GM21528 (cell line): Measurements from ENCODE around the gene TPTE.
"Not testable (repeated sequence)": the region's sequence is repeated elsewhere in the genome, so short reads cannot be mapped to it uniquely, and the experiment has no call there.

Experiments
- ATAC-seq: cut with Tn5 transposase; IDR thresholded peaks from one replicate; pipeline ENCODE4 v1.9.1; 2021; ENCODE audit warnings: mild to moderate bottlenecking, moderate library complexity; ENCODE audit not compliant: unreplicated experiment, low FRiP score

TPTE gene

DNA sequence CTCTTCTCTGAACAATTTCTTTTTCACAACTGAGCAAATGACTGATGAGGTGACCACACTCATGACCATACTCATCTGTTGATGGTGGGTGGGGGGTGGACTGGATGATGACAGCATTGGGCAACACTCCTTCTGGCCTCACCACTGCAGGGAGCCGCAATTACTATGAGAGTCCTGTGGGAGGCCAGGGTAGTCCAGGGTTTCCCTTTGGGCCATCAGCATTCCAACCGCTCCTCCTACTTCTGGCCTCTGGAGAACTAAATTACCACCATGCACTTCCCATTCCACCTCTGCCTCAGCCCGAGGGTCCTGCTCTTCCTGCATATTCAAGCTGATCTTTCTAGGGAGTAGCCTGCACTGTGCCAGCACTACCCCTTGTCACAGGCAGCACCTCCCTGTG, 94.7 kb downstream of the TPTE start:
- not testable (repeated sequence) for ATAC-seq

DNA sequence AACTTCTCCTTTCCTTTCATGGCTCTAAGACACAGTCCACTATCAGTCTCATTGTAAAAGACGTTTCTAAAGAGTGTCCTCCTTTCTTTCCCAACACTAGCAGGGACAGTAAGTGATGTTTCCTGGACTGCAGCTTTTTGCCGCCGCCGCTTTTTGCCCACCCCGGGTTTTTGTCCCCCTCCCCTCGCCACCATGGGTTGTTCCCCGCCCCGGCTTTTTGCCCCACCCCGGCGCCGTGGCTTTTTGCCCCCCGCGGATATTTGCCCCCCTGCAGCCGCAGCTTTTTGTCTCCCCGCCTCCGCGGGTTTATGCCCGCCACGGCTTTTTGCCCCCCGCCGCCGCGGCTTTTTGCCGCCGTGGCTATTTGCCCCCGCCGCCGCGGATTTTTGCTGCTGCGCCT, 95.2 kb downstream of the TPTE start:
- no peak for ATAC-seq

DNA sequence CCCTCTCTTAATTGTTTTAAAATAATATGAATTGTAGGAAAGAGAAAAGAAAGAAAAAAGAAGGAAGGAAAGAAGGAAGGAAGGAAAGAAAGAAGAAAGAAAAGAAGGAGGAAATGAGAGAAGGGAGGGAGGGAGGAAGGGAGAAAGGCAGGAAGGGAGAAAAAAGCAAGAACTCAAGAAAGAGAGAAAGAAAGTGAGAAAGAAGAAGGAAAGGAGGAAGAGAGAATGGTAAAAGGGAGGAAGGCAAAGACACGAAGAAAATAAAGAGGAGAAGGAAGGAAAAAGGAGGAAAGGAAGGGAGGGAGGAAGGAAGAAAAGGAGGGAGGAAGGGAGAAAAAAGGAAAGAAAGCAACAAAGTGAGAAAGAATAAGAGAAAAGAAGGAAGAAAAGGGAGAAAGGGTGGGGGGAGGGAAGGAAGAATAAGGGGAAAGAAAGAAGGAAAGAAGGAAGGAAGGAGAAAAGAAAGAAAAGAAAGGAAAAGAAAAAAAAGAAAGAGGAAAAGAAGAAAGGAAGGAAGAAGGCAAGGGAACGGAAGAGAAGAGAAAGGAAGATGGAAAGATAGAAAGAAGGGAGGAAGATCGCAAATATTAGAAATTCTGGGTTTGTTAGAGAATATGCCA, 95.9 kb downstream of the TPTE start:
- ATAC-seq: not testable (repeated sequence)

DNA sequence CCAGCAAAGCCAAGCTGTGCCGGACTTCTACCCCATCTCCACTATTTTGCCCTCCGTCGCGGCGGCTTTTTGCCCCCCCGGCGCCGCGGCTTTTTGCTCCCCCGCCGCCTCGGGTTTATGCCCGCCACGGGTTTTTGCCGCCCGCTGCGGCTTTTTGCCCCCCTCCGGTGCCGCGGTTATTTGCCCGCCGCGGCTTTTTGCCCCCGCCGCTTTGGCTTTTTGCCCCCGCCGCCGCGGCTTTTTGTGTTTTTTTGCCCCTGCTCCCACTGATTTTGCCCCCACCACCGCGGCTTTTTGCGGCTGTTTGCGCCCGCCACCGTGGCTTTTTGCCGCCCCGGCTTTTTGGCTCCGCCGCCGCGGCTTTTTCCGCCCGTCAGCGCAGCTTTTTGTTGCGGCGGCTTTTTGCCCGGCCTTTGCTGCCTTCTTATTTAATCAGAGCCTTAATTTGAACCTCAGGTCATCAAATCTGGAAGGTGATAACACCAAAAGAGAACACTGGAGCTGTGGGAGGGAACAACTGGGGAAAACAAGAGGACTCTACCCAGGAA, 106.0 kb downstream of the TPTE start:
- ATAC-seq: no peak

DNA sequence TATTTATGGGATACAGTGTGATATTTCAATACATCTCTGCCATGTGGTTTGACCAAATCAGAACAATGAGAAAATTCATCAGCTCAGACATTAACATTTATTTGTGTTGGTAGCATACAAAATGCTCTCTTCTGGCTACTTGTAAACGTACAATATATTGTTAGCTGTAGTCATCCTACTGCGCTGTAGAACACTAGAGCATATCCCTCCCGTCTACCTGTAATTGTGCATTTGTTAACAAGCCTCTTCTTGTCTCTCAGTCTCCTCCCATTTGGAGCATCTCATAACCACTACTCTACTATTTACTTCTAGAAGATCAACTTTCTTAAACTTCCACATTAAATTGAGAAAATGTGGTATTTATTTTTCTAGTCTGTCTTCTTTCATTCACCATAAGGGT, 107.9 kb downstream of the TPTE start:
- not testable (repeated sequence) for ATAC-seq

DNA sequence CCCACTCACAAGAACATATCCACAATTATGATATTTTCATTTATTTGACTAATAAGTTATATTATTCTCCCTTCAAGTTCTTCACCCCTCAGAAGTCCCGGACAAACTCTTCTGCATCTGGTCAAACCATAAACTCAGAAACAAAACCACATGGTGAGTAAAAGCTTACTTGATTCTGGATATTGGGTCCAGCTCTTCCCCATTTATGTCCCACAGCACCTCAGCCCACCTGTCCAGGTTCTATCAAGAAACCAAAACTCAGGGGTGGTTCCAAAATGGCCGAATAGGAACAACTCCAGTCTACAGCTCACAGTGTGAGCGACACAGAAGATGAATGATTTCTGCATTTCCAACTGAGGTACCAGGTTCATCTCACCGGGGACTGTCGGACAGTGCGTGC, 109.4 kb downstream of the TPTE start:
- not testable (repeated sequence) for ATAC-seq

DNA sequence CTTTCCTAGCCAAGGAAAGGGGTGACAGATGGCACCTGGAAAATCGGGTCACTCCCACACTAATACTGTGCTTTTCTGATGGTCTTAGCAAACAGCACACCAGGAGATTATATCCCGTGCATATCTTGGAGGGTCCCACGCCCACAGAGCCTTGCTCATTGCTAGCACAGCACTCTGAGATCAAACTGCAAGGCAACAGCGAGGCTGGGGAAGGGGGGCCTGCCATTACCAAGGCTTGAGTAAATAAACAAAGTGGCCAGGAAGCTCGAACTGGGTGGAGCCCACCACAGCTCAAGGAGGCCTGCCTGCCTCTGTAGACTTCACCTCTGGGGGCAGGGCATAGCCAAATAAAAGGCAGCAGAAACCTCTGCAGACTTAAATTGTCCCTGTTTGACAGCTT, 109.9 kb downstream of the TPTE start:
- not testable (repeated sequence) for ATAC-seq

DNA sequence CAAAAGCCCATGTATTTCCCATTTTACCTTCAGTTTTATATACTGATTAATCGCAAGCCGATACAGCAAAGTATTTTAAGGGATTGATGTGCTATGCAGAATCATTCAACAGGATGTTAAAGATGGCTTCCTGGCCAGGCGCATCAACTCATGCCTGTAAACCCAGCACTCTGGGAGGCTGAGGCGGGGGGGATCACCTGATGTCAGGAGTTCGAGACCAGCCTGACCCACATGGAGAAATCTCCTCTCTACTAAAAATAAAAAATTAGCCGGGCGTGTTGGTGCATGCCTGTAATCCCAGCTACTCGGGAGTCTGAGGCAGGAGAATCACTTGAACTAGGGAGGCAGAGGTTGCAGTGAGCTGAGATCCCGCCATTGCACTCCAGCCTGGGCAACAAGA, 116.8 kb downstream of the TPTE start:
- ATAC-seq: not testable (repeated sequence)

DNA sequence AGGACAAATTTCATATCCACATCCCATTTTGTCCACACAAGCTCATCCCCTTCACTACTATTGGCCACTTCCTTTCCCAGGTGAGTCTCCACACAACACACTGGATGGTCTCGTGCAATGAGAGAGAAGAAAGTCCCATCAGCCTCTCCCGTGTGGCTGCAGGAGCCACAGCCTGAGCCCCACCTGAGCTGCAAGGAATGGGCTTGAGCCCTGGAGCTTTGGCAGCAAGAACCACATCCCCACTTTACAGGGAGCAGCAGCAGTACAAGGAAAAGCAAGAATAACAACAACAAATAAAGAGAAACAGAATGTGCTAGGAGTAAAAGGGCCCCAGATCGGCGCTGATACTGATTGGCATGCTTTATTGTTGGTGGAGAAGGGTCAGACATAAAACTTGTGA, 117.7 kb downstream of the TPTE start:
- no peak for ATAC-seq

DNA sequence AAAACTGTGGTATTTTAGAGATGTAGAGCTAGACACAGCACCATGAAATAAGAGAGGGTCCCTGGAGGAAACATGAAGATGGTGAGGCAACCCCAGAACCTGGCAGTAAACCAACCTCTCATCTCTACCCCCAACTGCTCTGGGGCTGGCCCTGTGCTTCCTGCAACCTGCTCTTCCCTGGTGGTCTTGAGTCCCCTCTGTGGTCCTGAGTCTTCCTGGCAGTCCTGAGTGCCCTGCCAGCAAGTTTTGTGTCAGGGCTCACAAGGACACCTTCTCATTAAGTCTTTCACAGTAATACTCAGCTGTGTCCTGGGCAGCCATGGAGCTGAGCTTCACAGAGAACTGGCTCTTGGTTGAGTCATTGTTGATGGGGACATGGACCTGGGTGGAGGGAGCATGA, 118.4 kb downstream of the TPTE start:
- not testable (repeated sequence) for ATAC-seq

DNA sequence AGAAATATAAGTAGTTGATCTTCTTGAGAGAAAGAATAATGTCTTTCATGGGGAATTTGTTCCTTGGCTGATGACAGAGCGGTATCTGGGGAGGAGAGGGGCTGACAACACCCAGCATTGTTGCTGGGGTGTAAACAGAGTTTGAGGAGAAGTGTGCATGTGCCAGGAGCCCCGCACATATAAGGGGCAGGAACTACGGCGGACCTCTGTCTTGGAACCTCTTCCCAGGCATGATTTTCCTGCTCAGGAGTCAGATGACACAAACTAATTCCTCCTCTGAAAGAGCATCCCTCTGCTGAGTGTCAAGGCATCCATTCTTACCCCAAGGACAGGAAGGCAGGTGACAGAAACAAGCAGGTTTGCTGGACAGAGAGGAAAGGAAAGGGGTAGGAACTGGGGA, 119.1 kb downstream of the TPTE start:
- ATAC-seq: no peak

DNA sequence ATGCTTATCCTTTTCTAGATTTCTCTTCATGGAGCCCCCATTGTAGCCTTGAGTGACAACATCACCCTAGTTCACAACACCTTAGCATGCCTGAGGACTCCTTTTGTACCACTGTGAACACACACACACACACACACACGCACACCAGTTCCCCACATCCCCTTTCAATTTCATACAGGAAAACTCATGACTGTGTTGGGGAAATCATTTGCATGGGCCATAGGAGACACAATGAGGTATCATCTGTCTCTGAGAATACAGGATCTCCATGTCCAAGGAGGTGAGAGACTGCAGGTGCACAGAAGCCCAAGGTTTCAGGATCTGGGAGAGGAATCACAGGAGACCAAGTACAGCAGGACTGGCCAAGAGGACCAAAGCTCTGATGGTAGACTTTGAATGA, 119.7 kb downstream of the TPTE start:
- ATAC-seq: no peak

DNA sequence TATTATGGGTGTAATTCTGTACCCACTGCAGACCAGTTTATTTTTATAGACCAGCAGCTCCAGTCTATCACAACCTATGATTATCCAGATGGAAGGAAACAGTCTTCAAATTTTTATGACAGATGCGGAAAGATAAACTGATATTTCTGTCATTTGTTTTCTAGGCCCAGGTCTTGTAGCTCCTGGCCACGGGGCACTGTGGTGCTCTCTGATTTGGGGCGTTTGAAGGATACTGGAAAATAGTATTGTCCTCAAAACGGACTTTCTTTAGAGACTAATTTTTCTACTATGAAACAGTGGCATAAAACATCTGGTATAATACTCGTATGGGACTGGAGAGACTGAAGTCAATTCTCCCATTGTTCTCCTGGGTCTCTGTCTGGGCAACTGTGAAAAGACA, 124.3 kb downstream of the TPTE start:
- ATAC-seq: not testable (repeated sequence)

DNA sequence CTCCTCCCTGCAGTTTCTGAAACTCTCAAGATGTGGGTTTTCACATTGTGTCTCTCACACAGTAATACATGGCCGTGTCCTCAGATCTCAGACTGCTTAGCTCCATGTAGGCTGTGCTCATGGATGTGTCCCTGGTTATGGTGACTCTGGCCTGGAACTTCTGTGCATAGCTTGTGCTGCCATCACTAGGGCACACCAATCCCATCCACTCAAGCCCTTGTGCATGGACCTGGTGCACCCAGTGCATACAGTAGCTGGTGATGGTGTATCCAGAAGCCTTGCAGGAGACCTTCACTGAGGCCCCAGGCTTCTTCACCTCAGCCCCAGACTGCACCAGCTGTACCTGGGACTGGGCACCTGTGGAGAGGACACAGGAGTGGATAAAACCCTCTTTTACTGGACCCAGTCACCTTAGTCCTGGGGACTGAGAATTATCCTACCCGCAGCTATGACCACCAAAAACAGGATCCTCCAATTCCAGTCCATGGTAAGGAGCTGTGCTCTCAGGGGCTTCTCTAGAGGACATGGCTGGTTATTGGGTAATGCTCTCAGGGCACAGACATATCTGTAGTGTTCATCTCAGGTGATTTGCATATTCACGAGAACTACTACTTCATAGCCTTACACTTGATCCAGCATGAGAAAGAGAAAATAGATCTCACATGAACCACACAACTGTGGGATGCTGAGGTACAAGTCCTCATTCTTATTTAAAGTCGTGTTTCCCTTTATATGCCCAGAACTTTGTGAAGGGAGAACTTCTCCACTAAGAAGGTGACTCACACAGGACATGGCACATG, 128.2 kb downstream of the TPTE start:
- not testable (repeated sequence) for ATAC-seq

DNA sequence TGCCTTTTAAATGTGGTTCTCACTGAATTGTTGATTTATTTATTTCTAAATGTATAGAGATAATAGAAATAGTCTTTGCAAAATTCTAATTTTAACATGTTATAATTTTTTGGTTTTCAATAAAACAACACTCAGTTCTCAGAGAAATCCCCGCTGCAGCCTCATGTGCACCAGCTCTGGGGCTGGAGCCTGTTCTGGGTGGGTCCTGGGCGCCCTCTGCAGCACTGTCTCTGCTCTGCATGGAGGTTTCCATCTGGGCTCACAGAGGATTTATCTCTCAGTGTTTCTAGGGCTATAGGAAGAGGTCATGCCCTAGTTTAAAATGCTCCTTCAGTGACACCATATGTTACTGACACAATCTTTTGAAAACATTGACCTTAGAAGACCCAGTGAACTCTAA, 128.9 kb downstream of the TPTE start:
- ATAC-seq: not testable (repeated sequence)
